ENCODE measurements around the gene MAGOH.
"Not testable (repeated sequence)": the region's sequence is repeated elsewhere in the genome, so short reads cannot be mapped to it uniquely, and the experiment has no call there.

MAGOH gene

DNA sequence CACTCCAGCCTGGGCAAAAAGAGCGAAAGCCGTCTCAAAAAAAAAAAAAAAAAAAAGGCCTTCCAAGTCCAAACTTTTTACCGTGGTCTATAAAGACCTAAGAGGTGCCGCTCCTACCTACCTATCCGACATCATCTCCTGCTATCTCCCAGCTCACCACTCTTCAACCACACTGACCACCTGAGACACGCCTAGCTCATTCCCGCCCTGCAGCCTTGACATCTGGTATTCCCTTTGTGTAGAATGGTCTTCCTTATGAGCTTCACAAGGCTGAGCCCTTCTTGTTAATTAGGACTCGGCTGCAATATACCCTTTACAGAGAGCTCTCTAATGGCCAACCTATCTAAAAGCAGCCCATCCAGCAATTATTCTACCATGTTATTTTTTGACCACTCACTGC lies 680 bp downstream of the MAGOH start:
- Mint-ChIP-seq H3K9me3 (no peaks in the 10 kb centered on the region), H3K27ac (peak overlapping the region; percentile 98), H3K4me1 (ENCODE audit: low read depth) (peaks cover 30% of the 10 kb centered on the region), H3K36me3 (ENCODE audit: low read depth) (peaks cover 54% of the 10 kb centered on the region), H3K4me3 (peak overlapping the region; percentile 99), H3K27me3 (no peaks in the 10 kb centered on the region)
- intact Hi-C loops (cut with micrococcal nuclease) = loop anchor here (1.0 kb wide), 2 partner anchors 17 to 41 kb away; partner anchors contain the start of genes CPT2 and CZIB

DNA sequence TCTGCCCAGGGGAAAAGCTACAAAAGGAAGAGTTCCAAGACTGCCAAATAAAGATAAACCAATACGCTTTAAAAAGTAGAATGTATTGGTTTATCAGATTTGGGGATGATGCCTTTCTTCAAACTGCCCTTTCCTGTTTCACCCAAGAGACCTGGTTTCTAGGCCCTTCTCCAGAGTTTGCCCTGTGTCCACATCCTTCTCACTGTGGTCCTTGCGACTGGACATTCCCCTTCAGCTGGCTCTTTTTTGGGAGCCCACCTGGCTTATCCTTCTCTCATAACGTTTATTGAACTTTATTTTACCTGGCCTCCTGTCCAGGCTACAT lies 17.4 kb downstream of the MAGOH start:
- Mint-ChIP-seq H3K4me1 (ENCODE audit: low read depth) (peaks cover 28% of the 10 kb centered on the region), H3K9me3 (no peaks in the 10 kb centered on the region), H3K27me3 (no peaks in the 10 kb centered on the region), H3K27ac (peak overlapping the region; percentile 97), H3K36me3 (ENCODE audit: low read depth) (peaks cover 22% of the 10 kb centered on the region), H3K4me3 (peak overlapping the region; percentile 92)
- intact Hi-C loops (cut with micrococcal nuclease) = loop anchor here (1.0 to 2.0 kb wide), 2 partner anchors 17 to 24 kb away; partner anchors contain the start of genes CPT2 and MAGOH

DNA sequence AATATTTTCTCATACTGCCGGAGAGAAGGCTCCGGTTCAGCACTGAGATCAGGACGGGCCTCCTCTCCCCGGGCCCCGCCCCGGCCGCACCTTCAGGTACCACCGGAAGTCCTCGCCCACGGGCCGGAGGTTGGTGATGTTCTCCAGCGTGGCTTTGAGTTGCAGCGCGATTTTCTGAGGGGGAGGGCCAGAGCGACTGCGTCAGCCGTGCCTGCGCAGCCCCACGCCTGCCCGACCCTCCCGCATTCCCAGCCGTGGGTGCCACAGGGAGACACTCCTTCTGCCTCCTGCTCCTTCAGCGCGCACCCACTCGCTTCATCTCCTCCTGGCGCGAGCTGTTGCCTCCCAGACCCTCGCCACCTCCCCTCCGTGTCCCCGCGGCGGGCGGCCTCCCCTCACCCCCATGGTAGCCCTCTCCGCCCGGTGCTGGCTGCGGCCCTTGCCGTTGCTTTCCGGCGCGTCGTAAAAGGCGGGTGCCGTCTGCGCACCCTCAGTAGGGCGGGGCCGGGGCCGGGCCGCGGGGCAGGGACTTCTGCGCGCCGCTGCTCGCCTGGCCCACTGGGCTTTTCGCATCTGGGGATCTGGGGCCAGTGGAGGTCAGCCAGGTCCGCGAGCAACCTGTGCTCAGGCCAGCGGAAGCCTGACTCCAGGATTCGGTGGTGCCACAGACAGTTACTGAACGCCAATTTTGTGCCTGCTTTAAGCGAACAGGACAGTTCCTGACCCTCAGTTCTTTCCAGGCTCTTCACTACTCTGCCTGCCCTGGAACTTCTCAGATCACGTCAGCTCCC lies 18.0 kb downstream of the MAGOH start, which contains the start of gene CZIB:
Gene CZIB, minus strand, starts transcription at position 464 of the 791 bp plus-strand sequence. Its CDS starts 59 bp downstream, at position 405.
- no peaks in the 10 kb centered on the region for H3K27me3 Mint-ChIP-seq
- peaks cover 30% of the 10 kb centered on the region for H3K4me1 Mint-ChIP-seq (ENCODE audit: low read depth)
- H3K9me3 Mint-ChIP-seq = no peaks in the 10 kb centered on the region
- H3K36me3 Mint-ChIP-seq (ENCODE audit: low read depth) = peaks cover 22% of the 10 kb centered on the region
- intact Hi-C loops (cut with micrococcal nuclease) = loop anchor here (1.0 to 2.0 kb wide), 2 partner anchors 18 to 24 kb away; partner anchors contain the start of genes CPT2 and MAGOH
- peak within 1 kb of the TSS; percentile 97 for H3K27ac Mint-ChIP-seq
- H3K4me3 Mint-ChIP-seq = peak within 1 kb of the TSS; percentile 92

DNA sequence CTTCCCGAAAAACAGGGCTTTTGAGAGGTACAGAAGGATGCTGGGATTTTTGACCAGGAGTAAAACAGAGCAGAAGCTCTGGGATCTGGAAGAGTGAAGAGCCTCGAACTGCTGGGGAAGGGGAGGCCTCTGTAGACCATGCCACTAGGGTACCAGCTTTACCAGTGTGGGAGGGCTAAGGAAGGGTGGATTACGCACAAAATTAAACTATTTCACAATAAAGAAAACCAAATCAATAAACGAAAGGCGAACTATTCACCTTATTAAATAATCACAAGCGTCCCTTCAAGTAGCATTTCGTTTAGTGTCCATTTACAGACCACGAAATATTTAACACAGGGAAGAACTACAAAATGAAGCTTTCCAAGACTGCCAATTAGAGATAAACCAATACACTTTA lies 18.6 kb downstream of the MAGOH start:
- H3K27ac Mint-ChIP-seq = peak overlapping the region; percentile 97
- peak overlapping the region; percentile 92 for H3K4me3 Mint-ChIP-seq
- no peaks in the 10 kb centered on the region for H3K27me3 Mint-ChIP-seq
- no peaks in the 10 kb centered on the region for H3K9me3 Mint-ChIP-seq
- intact Hi-C loops (cut with micrococcal nuclease) = loop anchor here (1.0 to 2.0 kb wide), 2 partner anchors 19 to 23 kb away; partner anchors contain the start of genes CPT2 and MAGOH
- peaks cover 30% of the 10 kb centered on the region for H3K4me1 Mint-ChIP-seq (ENCODE audit: low read depth)
- peaks cover 25% of the 10 kb centered on the region for H3K36me3 Mint-ChIP-seq (ENCODE audit: low read depth)

DNA sequence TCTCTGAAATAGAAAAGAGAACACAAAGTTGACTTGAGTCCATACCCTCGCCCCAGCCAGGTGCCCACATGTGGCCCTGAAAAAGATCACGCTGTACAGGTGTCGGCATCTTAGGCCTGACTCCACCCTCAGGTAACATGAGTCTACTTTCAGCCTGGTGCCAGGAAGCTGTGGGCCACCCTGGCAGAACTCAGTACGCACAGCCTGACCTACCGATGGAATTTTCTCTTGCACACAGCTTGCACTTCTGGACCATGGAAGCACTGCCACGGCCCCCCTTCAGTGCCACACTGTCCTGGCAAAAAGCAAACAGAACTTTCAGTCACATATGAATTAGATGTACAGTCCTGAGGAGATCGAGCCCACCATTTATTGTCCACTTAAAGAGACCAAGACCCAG lies 20.1 kb downstream of the MAGOH start:
- no peak overlapping the region for H3K27ac Mint-ChIP-seq
- H3K9me3 Mint-ChIP-seq = no peaks in the 10 kb centered on the region

DNA sequence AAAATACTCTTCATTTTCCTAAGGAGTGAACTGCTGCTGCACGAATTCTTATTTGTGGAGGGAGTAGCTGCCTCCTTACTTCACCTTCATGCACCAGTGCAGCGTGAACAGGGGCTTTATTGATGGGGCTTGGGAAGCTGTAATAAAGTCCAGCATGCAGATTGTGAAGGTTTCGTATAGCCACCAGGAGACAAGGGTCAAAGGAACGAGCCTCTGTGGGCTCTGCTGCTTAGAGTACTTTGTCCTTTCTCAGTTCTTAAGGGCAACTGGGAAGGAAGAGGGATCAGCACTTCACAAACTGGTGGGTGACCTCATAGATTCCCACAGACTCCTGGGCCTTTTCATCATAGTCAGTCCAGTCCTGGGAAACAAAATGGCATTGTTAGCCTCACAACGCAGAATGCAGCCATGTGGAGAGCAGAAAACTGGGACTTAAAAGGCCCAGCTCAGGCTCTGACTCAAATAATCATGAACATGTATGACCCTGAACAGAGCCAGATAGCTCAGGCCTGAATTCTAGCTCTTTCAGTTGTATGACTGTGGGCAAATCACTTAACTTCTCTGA lies 23.9 kb downstream of the MAGOH start:
- intact Hi-C loops (cut with micrococcal nuclease) = no loop called here
- H3K27me3 Mint-ChIP-seq = no peaks in the 10 kb centered on the region
- no peak overlapping the region for H3K27ac Mint-ChIP-seq
- H3K36me3 Mint-ChIP-seq (ENCODE audit: low read depth) = peaks cover 70% of the 10 kb centered on the region
- H3K4me3 Mint-ChIP-seq = no peak overlapping the region
- H3K4me1 Mint-ChIP-seq (ENCODE audit: low read depth) = peaks cover 18% of the 10 kb centered on the region
- no peaks in the 10 kb centered on the region for H3K9me3 Mint-ChIP-seq

More for the DNA sequence above, 20.1 kb downstream of the MAGOH start:
- peaks cover 30% of the 10 kb centered on the region for H3K4me1 Mint-ChIP-seq (ENCODE audit: low read depth)
- intact Hi-C loops (cut with micrococcal nuclease) = no loop called here
- H3K27me3 Mint-ChIP-seq = no peaks in the 10 kb centered on the region
- H3K36me3 Mint-ChIP-seq (ENCODE audit: low read depth) = peaks cover 40% of the 10 kb centered on the region
- no peak overlapping the region for H3K4me3 Mint-ChIP-seq

DNA sequence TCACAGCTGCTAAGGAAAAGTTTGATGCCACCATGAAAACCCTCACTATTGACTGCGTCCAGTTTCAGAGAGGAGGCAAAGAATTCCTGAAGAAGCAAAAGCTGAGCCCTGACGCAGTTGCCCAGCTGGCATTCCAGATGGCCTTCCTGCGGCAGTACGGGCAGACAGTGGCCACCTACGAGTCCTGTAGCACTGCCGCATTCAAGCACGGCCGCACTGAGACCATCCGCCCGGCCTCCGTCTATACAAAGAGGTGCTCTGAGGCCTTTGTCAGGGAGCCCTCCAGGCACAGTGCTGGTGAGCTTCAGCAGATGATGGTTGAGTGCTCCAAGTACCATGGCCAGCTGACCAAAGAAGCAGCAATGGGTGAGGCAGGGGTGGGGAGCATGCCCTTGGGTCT lies 27.4 kb downstream of the MAGOH start:
- intact Hi-C loops (cut with micrococcal nuclease) = no loop called here
- peaks cover 10% of the 10 kb centered on the region for H3K9me3 Mint-ChIP-seq
- no peak overlapping the region for H3K27ac Mint-ChIP-seq
- H3K4me3 Mint-ChIP-seq = no peak overlapping the region
- H3K4me1 Mint-ChIP-seq (ENCODE audit: low read depth) = peaks cover 2% of the 10 kb centered on the region
- peaks cover 90% of the 10 kb centered on the region for H3K36me3 Mint-ChIP-seq (ENCODE audit: low read depth)
- H3K27me3 Mint-ChIP-seq = no peaks in the 10 kb centered on the region

DNA sequence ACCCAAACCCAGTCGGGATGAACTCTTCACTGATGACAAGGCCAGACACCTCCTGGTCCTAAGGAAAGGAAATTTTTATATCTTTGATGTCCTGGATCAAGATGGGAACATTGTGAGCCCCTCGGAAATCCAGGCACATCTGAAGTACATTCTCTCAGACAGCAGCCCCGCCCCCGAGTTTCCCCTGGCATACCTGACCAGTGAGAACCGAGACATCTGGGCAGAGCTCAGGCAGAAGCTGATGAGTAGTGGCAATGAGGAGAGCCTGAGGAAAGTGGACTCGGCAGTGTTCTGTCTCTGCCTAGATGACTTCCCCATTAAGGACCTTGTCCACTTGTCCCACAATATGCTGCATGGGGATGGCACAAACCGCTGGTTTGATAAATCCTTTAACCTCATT lies 28.0 kb downstream of the MAGOH start:
- H3K36me3 Mint-ChIP-seq (ENCODE audit: low read depth) = peaks cover 96% of the 10 kb centered on the region
- intact Hi-C loops (cut with micrococcal nuclease) = no loop called here
- no peaks in the 10 kb centered on the region for H3K27me3 Mint-ChIP-seq
- no peak overlapping the region for H3K27ac Mint-ChIP-seq
- no peak overlapping the region for H3K4me3 Mint-ChIP-seq
- no peaks in the 10 kb centered on the region for H3K4me1 Mint-ChIP-seq (ENCODE audit: low read depth)
- H3K9me3 Mint-ChIP-seq = peaks cover 14% of the 10 kb centered on the region

DNA sequence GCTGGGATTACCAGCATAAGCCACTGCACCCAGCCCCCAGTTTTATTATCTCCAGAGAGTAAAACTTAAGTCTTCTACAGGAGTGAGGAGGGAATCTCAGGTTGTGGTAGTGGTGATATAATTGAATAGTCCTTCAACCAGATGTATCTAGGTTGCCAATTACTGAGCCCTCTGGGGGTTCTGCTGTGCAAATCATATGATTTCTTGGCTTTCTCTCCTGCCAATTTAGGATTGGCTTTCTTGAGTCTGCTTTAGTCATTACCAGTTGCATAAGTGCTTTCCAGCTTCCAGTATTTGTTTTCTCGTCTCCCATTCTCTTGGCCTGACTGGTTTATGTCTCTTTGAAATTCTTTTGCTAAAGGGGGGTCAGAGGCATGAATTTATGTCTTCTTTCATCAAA lies 30.6 kb downstream of the MAGOH start:
- no peaks in the 10 kb centered on the region for H3K27me3 Mint-ChIP-seq
- H3K4me3 Mint-ChIP-seq = no peak overlapping the region
- no peak overlapping the region for H3K27ac Mint-ChIP-seq
- peaks cover 100% of the 10 kb centered on the region for H3K36me3 Mint-ChIP-seq (ENCODE audit: low read depth)
- H3K4me1 Mint-ChIP-seq (ENCODE audit: low read depth) = peaks cover 9% of the 10 kb centered on the region
- H3K9me3 Mint-ChIP-seq = peaks cover 34% of the 10 kb centered on the region
- intact Hi-C loops (cut with micrococcal nuclease) = no loop called here

DNA sequence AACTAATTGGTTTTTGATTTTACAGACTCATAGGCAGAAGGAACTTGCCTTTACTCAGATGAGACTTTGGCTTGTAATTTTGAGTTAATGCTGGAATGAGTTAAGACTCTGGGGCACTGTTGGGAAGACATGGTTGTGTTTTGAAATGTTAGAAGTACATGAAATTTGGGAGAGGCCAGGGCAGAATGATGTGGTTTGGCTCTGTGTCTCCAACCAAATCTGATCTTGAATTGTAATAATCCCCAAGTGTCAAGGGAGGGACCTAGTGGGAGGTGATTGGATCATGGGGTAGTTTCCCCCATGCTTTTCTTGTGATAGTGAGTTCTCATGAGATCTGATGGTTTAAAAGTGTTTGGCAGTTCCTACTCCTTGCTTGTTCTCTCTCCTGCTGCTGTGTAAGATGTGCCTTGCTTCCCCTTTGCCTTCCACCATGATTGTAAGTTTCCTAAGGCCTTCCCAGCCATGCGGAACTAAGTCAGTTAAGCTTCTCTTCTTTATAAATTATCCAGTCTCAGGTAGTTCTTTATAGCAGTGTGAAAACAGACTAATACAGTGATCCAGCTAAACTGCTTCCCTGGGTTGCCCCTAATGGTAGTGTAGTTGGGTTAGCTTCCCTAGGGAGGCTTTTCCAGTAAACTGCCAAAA lies 31.5 kb downstream of the MAGOH start:
- Mint-ChIP-seq H3K27ac (no peak overlapping the region), H3K4me3 (no peak overlapping the region), H3K9me3 (peaks cover 34% of the 10 kb centered on the region), H3K4me1 (ENCODE audit: low read depth) (peaks cover 13% of the 10 kb centered on the region), H3K36me3 (ENCODE audit: low read depth) (peaks cover 100% of the 10 kb centered on the region), H3K27me3 (no peaks in the 10 kb centered on the region)
- intact Hi-C loops (cut with micrococcal nuclease) = no loop called here

DNA sequence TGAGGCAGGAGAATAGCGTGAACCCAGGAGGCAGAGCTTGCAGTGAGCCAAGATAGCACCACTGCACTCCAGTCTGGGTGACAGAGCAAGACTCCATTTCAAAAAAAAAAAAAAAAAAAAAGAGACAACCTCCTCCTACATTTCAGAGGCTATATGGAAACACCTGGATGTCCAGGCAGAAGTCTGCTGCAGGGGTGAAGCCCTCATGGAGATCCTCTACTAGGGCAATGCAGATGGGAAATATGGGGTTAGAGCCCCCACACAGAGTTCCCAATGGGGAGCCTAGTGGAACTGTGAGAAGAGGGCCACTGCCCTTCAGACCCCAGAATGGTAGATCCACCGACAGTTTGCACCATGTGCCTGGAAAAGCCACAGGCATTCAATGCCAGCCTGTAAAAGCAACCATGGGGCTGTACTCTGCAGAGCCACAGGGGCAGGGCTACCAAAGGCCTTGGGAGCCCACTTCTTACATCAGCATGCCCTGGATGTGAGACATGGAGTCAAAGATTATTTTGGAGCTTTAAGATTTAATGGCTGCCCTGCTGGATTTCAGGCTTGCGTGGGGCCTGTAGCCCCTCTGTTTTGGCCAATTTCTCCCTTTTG lies 32.1 kb downstream of the MAGOH start:
- peaks cover 97% of the 10 kb centered on the region for H3K36me3 Mint-ChIP-seq (ENCODE audit: low read depth)
- H3K4me1 Mint-ChIP-seq (ENCODE audit: low read depth) = peaks cover 13% of the 10 kb centered on the region
- H3K27me3 Mint-ChIP-seq; H3K27ac Mint-ChIP-seq; intact Hi-C loops (cut with micrococcal nuclease); H3K4me3 Mint-ChIP-seq: not testable (repeated sequence)
- peaks cover 34% of the 10 kb centered on the region for H3K9me3 Mint-ChIP-seq

DNA sequence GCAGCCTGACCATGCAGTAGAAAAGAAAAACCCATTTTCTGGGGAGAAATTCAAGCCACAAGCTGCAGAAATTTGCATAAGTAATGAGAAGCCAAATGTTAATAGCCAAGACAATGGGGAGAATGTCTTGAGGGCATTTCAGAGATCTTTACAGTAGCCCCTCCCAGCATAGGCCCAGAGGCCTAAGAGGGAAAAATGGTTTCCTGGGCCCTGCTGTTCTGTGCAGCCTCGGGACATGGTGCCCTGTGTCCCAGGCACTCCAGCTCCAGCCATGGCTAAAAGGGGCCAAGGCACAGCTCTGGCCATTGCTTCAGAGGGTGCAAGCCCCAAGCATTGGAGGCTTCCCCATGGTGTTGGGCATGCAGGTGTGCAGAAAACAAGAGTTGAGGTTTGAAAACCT lies 32.8 kb downstream of the MAGOH start:
- H3K27ac Mint-ChIP-seq; H3K4me3 Mint-ChIP-seq; H3K27me3 Mint-ChIP-seq; intact Hi-C loops (cut with micrococcal nuclease): not testable (repeated sequence)
- Mint-ChIP-seq H3K36me3 (ENCODE audit: low read depth) (peaks cover 97% of the 10 kb centered on the region), H3K9me3 (peaks cover 34% of the 10 kb centered on the region), H3K4me1 (ENCODE audit: low read depth) (peaks cover 13% of the 10 kb centered on the region)

DNA sequence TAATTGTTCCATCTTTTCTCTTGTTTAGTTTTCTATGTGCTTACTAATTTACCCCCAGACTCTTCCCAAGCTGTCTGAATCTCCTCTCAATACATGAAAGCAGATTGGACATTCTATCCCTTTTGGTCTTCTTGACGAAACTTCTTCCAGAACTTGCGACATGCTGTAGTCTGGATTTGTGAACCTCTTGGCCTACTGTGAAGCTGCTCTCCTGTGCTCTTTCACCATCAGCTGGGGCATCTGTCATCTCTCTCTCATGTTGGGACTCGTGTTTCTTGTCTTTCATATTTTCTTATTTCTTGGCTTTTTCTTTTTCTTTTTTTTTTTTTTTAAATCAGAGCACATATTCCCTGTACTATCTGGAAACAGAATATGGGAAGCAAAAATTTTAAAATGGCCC lies 34.9 kb downstream of the MAGOH start:
- intact Hi-C loops (cut with micrococcal nuclease) = no loop called here
- Mint-ChIP-seq H3K9me3 (peaks cover 34% of the 10 kb centered on the region), H3K4me1 (ENCODE audit: low read depth) (peaks cover 13% of the 10 kb centered on the region), H3K36me3 (ENCODE audit: low read depth) (peaks cover 78% of the 10 kb centered on the region), H3K27ac (no peak overlapping the region), H3K4me3 (no peak overlapping the region), H3K27me3 (no peaks in the 10 kb centered on the region)

DNA sequence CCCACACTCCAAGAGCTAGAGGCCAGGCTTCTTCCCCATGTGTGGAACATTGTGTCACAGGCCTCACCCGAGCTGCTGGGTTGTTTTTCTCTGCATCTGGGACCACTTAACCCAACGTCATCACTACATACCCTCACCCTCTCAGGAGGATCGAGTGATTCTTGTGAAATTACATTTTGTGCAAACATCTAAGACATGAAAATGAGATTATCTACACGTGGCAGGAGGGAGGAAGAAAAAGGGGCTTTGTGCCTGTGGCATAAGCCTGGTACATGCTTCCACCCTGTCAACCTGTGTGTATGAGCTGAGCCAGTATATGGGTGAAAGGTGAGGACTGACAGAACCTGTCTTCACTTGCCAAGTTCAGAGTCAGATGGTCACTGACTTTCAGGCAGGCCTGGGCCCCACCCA lies 40.1 kb downstream of the MAGOH start:
- H3K36me3 Mint-ChIP-seq (ENCODE audit: low read depth) = peaks cover 41% of the 10 kb centered on the region
- peaks cover 35% of the 10 kb centered on the region for H3K4me1 Mint-ChIP-seq (ENCODE audit: low read depth)
- H3K27me3 Mint-ChIP-seq = no peaks in the 10 kb centered on the region
- H3K9me3 Mint-ChIP-seq = no peaks in the 10 kb centered on the region
- H3K27ac Mint-ChIP-seq = peak overlapping the region; percentile 92
- intact Hi-C loops (cut with micrococcal nuclease) = no loop called here
- peak overlapping the region; percentile 91 for H3K4me3 Mint-ChIP-seq
